ENCODE measurements around the gene PTGES. TPM values are rescaled to one million over a fixed set of nuclear protein-coding genes. Genes with fewer than 3 reads are reported as not detected.

Gene PTGES
- total RNA-seq, 1 donor, result 16.0 TPM

DNA sequence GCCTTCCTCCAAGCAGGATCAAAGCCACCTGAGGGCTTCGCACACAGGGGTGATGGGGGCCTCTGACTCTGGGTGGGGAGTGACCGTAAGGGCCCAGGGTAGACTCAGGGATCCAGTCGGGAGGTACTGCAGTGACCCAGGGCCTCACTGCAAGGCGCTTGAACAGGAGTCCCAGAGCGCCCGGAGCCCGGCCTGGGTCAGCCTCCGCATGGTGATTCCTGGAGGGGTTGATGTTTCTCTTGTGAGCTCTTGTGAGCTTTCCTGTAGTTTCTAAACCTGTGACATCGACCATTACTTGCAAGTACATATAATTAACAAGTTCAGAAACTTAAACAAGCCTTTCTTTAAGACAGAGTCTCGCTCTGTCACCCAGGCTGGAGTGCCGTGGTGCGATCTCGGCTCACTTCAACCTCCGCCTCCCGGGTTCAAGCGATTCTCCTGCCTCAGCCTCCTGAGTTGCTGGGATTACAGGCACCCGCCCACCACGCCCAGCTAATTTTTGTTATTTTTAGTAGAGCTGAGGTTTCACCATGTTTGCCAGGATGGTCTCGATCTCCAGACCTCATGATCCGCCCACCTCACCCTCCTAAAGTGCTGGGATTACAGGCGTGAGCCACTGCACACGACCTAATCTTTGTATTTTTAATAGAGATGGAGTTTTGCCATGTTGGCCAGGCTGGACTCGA is 19.8 kb downstream of the PTGES start:
- no peak overlapping the region for H3K4me3 ChIP-seq (ENCODE audit: low read depth, low read length)
- no peak for DNase-seq (ENCODE audit: low read depth)
- TF ChIP-seq, protein P1, sequence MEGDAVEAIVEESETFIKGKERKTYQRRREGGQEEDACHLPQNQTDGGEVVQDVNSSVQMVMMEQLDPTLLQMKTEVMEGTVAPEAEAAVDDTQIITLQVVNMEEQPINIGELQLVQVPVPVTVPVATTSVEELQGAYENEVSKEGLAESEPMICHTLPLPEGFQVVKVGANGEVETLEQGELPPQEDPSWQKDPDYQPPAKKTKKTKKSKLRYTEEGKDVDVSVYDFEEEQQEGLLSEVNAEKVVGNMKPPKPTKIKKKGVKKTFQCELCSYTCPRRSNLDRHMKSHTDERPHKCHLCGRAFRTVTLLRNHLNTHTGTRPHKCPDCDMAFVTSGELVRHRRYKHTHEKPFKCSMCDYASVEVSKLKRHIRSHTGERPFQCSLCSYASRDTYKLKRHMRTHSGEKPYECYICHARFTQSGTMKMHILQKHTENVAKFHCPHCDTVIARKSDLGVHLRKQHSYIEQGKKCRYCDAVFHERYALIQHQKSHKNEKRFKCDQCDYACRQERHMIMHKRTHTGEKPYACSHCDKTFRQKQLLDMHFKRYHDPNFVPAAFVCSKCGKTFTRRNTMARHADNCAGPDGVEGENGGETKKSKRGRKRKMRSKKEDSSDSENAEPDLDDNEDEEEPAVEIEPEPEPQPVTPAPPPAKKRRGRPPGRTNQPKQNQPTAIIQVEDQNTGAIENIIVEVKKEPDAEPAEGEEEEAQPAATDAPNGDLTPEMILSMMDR (IDR thresholded peaks at IDR 0.05; ENCODE audit: insufficient read depth, low read depth, low read length), result no peak

DNA sequence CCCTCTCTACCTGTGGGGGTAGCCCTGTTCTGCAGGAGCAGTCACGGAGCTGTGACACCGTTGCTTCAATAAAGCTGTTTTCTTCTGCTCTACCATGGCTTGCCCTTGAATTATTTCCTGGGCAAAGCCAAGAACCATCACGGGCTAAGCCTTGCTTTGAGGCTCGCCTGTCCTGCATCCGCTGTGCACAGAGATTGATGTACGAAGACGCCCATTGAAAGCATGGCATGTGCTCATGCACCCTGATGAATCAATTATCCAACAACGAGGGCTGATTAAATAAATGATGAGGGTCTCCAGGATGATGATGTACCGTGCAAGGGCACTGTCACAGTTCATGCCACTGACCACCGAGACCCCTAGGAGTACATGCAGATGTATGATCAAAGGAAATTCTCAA is 20.7 kb downstream of the PTGES start:
- DNase-seq (ENCODE audit: low read depth), result no peak
- no peak overlapping the region for H3K4me3 ChIP-seq (ENCODE audit: low read depth, low read length)
- TF ChIP-seq, protein P1 (IDR thresholded peaks at IDR 0.05; ENCODE audit: insufficient read depth, low read depth, low read length), result no peak

DNA sequence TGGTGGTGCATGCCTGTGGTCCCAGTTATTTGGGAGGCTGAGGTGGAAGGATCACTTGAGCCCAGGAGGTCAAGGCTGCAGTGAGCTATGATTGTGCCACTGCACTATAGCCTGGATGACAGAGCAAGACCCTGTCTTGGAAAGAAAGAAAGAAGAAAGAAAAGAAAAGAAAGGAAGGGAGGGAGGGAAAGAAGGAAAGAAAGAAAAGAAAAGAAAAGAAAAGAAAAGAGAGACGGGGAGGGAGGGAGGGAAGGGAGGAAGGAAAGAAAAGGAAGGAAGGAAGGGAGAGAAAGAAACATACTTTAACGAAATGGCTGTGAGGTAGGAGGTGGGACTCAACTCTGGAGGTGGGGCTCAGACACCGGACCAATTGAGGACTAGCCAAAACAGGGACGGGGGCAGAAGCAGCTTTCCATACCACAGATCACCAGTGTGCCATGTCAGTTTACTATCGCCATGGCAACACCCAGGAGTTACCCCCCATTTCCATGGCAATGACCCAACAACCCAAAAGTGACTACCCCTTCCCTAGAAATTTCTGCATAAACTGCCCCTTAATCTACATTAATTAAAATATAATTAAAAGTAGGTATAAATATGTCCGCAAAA is 21.3 kb downstream of the PTGES start:
- H3K4me3 ChIP-seq (ENCODE audit: low read depth, low read length), result no peak overlapping the region
- DNase-seq (ENCODE audit: low read depth), result no peak
- TF ChIP-seq, protein P1 (IDR thresholded peaks at IDR 0.05; ENCODE audit: insufficient read depth, low read depth, low read length), result no peak

GRCh38 chr9:129728744-129729143 is 24.1 kb downstream of the PTGES start:
- TF ChIP-seq, protein P1 (IDR thresholded peaks at IDR 0.05; ENCODE audit: insufficient read depth, low read depth, low read length), result no peak
- no peak for DNase-seq (ENCODE audit: low read depth)
- H3K4me3 ChIP-seq (ENCODE audit: low read depth, low read length), result no peak overlapping the region

DNA sequence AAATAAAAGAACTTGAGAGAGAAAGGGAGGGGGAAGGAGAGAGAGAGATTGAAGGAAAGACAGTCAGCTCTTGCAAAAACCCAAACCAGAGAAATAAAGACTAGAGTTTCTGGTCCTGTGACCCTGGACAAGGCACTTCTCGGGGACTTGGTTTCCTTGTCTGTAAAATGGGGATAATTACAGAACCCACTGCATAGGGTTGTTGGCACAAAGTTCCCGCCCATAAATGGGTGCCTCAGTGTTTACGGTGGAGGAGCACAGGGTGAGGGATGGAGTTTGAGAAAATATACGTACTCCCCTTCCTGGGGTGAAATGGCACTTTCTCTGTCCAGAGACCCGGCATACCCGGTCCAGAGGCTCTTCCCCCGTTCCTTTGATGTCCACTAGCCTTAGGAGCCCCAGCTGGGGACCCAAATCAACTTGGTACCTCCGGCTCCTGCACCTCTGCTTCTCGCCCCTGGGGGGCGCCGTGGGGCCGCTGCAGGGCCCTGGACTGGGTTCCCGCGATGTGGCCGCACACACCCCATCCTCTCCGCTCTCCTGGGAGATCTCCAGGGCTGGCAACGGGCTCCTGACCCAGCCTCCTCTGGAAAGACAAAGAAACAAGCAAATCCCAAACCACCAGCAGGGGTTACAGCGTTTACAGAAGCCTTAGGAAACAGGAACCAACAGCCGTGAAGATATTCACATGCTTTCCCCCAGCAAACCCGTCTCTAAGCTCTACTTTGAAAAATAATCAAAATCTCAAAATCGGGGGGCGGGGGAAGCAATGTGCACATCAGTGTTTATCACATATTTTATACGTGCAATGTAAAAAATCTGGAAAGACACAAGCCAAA is 26.3 kb downstream of the PTGES start:
- no peak overlapping the region for H3K4me3 ChIP-seq (ENCODE audit: low read depth, low read length)
- peak; percentile 77 for DNase-seq (ENCODE audit: low read depth)
- TF ChIP-seq, protein P1 (IDR thresholded peaks at IDR 0.05; ENCODE audit: insufficient read depth, low read depth, low read length), result peak; percentile 99

DNA sequence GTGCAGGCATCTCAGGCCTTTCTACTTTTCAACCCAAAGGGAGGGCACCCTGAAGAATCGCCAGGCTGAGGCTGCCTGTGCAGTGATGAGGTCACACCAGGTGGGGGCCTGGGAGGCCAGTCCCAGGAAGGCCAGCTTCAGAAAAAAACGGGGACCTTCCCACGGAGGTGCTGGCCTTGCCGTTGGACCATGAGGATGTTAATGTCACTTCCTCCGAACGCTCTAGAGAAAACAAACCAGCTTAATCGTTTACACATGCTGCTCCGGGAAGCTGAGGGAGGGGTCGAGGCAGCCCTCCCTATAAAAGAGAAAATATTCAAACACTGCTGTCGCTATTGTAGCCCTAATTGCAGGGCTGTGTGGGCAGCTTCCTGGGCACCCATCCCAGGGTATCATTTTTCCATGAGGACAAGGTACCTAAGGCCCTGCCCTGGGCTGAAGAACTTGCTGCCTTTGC is 27.0 kb downstream of the PTGES start:
- H3K4me3 ChIP-seq (ENCODE audit: low read depth, low read length), result no peak overlapping the region
- no peak for DNase-seq (ENCODE audit: low read depth)
- TF ChIP-seq, protein P1 (IDR thresholded peaks at IDR 0.05; ENCODE audit: insufficient read depth, low read depth, low read length), result no peak

Data from fibroblast of villous mesenchyme (primary cell).